ENCODE results near the gene VAV2.

Gene VAV2

GRCh38 chr9:133888048-133888808 lies 103.9 kb downstream of the VAV2 start:
- DNase-seq, result no peak

DNA sequence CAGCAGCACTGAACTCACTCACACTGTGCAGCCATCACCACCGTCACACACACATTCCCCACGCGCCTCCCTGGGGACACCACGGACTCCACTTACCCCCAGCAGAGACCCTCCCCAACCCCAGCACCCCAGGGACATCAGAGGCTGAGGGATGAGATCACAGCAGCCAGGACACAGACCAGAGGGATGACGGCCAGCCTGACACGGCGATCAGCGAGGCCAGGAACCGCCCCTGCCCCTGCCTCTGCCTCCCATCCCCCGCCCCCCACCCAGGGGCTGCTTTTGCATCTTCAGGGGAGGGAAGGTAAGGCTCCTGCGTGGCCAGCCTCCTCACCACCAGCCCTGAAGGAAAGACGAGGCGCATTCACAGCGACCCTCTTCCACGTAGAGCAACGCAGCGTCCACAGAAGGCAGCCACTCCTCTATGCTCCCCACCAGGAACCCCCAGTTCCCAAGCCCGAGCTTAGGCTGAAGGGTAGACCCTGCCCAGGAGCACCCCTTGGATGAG lies 104.5 kb downstream of the VAV2 start:
- DNase-seq, result no peak

- no peak for DNase-seq
Measured at GRCh38 chr9:133886563-133887501, 105.3 kb downstream of the VAV2 start.

- DNase-seq, result no peak
Measured at GRCh38 chr9:133884907-133885744, 107.0 kb downstream of the VAV2 start.

DNA sequence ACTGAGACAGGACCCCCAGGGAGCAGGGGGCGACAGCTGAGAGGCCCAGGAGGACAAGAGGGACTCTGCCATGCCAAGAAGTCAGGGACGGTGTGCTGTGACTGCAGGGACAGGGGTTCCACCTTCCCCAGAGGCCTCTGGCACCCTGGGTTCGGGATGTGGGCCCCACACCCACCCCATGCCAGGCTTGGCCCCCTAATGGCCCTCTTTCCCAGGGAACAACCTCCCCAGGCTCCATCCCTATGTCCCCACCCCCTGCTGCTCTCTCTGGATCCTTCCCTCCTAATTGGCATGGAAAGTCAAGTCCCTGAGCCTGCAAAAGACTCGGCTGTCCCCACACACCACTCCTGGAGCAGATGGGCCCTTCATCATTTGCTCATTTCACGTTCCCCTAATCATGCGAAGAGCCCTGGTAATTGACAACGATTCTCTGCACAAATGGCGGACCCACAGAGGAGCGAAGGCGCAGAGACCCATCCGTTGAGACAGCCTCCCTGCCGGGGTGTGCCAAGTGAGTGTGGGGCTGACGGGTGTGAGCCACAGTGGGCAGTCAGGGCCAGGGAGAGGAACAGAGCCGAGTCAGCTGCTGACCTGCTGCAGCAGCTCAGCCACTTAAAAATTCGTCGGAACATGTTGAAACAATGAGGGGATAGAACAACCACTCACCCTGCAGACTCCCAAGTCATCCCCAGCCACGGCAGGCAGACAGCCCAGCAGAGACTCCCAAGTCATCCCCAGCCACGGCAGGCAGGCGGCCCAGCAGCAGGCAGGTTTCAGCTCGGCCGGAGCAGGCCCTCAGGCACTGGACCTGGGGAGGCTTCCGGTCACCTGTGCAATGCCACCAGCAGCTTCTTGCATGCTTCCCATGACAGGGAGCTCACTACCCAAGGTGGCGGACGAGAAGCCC lies 109.0 kb downstream of the VAV2 start:
- DNase-seq, result no peak

DNA sequence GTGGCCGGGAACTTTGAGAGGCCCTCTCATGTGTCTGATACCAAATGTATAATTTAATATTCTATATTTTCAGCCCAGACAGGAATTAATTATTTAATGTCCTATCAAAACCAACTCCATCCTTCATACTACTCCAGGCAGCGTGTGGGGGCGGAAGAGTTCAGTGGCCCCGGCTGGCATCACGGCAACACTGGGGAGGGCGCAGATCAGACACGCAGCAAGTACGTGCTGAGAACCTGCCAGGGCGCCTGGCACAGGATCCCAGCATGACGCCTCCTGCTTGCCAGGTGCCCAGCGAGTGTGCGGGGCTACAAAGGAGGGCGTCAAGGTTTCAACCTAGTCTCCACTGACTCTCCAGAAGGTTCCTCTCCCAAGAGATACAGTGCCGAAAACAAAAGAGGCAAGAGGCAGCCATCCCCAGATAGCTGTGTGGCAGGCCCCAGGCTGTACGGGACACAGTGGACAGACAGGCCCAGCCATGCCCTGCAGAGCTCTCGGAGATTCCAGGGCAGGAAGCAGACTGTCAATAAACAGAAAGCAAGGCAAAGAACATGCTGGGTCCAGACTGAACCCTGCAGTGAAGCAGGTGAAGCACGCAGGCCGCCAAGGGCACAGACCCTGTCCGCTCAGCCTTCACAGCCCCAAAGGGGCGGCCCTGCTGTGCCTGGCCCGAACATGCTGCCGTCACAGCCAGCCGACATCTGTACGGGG lies 110.3 kb downstream of the VAV2 start:
- DNase-seq, result no peak

- DNase-seq, result no peak
Measured at GRCh38 chr9:133880851-133881661, 111.1 kb downstream of the VAV2 start.

DNA sequence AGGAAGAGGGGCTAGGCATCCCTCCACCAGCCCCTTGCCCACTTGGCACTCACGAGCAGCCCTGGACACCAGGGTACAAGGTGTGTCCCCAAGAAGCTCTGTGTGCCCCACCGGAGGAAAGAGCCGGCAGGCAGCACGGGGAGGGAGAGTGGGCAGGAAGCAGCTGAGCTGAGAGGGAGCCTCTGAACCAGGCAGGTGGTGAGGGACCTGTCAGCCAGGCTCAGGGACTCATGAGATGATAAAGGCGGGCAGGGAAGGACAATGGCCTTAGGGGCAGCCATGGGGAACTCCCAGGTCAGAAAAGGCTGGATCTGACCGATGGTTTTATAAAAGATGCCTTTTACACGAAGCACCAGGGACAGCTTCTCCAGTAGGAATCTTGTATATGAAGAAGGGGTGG lies 112.0 kb downstream of the VAV2 start:
- no peak for DNase-seq

DNA sequence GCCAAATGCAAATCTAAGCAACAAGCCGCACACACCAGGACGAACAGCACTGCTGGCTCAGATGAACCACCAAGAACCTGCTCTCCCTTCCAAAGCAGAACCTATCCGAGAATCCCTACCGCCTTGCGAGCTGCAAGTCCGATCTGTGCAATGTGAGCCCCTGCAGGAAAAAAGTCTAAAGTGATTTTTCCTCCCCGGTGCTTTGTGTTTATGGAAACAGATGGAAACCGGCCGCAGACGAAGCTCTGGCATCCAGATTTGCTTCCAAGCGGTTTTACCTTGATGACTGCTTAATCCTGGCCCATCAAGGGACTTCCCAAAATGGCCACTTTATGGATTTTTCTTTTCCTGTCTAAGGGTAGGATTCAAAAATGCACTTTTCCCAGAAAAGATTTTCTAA lies 112.5 kb downstream of the VAV2 start:
- DNase-seq, result no peak

DNA sequence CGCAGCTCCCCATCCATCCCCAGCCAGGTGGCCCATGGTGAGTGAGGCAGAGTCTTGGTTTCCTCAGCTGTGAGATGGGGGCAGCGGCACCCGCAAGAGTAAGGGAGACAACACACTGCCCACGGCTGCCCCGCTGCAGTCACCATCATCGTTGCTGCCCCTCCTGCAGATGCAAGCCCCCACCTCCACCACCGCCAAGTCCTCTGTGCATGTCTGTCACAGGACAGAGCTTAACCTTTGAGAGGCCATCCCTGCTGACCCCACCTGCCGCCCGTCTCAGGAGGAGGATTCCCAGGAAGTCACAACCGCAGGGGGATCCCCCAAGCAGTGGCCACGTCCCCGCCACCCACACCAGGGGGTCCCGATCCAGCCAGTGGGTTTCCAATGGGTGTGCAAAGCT lies 113.7 kb downstream of the VAV2 start:
- DNase-seq, result no peak

- DNase-seq, result no peak
Measured at GRCh38 chr9:133877967-133878366, 114.2 kb downstream of the VAV2 start.

GRCh38 chr9:133877327-133877726 lies 114.8 kb downstream of the VAV2 start:
- DNase-seq, result no peak

GRCh38 chr9:133876836-133877235 lies 115.3 kb downstream of the VAV2 start:
- no peak for DNase-seq

DNA sequence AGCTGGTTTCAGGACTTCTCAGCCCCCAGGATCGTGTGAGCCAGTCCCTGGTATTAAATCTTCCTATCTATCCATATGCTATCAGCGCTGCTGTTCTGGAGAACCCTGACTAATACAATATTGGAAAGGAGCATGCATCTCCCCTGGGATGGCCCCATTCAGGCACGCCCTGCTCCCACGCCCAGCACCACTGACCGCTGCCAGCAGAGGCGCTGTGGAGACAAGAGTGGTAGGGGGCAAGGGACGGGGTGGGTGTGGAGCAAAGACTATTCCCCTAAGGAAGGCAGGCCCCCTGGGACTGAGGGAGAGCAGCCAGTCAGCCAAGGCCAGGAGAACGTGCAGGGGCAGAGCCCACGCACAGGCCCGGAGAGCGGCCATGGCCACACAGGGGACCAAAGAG lies 116.0 kb downstream of the VAV2 start:
- DNase-seq, result no peak

DNA sequence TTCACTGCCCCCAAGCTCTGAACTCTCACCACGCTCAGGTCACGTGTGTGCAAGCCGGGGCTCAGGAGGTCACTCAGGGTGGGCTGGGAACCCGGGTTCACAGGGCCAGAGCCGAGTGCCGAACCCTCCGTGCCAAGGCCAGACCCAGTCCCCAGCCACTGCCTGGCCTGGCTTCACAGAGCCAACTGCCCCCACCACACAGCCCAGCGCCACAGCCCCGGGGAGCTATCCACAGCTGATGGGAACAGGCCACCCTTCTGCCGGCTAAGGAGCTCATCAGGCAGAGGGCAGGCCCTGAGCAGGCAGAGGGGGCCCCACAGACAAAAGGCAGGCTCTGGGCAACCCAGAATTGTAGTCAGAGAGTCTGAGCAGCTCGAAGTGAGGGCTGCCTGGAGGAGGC lies 117.0 kb downstream of the VAV2 start:
- no peak for DNase-seq

DNA sequence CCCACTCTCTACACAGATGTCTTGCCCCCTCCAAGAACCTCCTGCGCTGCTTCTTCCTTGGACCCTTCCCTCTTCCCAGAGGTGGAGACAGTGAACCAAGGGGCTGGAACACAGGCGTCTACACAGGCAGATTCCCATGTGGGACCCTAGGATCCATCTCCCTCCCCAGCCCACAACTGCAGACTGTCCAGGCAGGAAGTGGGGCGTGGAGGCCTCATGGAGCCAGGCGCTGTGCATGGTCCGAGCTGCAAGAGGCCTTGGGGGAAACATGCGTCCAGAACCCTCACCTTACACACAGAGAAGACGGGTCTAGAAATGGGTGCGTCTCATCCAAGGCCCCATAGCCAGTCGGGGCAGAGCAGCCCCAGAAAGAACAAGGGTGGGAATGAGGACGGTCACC lies 117.5 kb downstream of the VAV2 start:
- no peak for DNase-seq

DNA sequence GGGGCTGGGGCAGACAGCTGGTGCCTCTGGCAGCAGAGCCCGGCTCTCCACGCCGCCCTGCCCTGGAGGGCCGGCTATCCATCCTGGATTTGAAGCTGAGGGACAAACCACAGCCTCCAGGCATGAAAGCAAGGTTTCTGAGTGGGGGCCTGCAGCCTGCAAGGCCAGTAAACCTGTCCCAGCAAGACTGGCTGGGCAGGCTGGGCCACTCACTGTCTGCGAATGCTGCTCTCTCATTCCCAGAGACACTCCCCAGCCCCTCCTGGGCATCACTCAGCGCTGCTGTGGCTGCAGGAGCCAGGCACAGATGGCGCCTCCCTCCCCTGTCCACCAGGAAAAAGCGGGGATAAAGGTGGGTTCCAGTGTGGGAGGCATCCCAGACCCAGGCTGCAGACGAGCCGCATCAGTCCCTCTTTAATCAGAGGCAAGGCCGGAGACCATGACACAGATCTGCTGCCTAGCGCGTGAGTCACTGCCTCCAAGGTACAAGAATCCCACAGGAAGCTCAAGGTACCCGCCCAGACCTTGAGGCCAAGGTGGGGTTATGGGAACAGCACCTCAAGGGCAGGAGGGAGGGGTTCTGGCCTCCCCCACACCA lies 118.0 kb downstream of the VAV2 start:
- no peak for DNase-seq

DNA sequence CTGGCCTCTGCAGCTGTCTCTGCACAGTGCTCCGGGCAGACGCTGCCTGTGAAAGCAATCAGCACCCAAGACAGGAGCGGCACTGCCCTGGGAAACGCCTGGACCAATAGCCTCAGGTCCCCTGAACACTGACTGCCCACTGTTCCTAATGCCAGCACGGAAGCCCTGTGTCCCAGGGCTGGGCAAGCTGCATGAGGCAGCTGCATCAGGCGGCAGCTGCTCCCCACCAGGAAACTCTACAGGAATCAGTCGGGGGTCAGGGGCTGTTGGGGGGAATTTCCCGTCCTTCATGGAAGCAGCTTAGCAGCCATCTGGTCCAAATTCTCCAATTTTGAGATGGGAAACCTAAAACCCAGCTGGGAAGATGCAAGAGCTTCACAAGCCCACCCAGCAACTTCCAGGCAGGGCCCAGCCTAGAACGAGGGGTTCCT lies 118.6 kb downstream of the VAV2 start:
- DNase-seq, result no peak

DNA sequence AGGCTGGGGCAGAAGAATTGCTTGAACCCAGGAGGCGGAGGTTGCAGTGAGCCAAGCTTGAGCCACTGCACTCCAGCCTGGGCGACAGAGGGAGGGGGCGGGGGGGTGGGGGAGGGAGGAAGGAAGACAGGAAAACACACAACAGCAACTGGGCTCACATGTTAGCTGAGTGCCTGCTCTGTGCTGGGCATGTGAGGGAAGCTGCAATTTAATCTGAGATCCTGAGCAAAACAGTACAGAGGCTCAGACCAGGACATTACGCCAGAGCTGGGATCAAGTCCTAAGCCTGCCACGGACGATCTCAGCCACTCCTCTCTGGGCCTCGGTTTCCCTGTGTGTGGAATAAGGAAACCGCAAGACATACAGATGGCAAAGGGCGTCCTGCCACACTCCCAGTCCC lies 119.1 kb downstream of the VAV2 start:
- DNase-seq, result no peak
